Stimulated activated CD8-positive, alpha-beta memory T cell treated with anti-CD3 and anti-CD28 coated beads, Interleukin-4, amount 100 ng/mL, for 4 hours (primary cell): ENCODE results near the gene YWHAQ.
A peak's percentile ranks its signal among the peaks of the same experiment; 100 is the strongest.
"Not testable (repeated sequence)": the region's sequence is repeated elsewhere in the genome, so short reads cannot be mapped to it uniquely, and the experiment has no call there.

Source experiments
- DNase-seq, 2 donors: peaks; one replicate each; pipeline ENCODE4 v3.0.0-alpha.2; 2020; ENCODE audit warnings: low read depth in 2 of 2, low spot score in 1 of 2

The YWHAQ gene

DNA sequence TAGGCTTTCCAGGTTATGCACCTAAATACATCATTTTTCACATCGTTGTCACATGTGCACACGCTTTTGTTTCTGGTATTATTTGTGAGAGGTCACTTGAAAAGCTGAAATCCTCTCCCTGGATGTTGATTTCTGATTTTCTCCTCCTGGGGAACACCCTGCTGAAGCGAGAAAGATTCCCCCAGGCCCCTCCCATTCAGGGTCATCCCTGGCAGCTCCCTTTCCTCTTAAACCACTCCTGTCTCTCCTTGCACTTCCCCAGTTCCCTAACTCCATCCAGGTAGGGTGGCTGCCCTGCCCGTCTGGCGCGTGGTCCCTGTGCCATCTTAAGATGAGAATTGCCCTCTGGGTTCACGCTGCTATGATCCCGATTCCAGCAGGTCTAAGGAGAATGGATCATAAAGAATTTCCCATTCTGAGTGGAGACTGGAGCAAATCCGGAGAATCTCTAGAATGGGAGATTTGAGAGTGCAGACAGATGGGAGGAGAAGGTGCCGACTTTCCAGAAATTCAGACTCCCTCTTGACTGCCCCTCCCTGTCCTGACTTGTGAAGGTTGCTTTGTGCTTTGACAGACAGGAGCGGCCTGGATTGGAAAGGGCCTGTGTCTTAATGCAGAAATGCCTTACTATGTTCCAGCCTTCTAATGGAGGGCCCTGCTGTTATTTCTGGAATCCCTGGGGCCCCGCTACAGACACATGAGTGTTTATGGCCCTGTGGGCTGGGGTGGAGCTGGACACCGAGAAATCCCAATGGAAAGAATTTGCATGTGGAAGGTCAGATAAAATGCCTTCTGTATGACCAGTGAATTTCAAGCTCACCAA is 1.3 kb upstream of the YWHAQ start:
- DNase-seq: no peak

DNA sequence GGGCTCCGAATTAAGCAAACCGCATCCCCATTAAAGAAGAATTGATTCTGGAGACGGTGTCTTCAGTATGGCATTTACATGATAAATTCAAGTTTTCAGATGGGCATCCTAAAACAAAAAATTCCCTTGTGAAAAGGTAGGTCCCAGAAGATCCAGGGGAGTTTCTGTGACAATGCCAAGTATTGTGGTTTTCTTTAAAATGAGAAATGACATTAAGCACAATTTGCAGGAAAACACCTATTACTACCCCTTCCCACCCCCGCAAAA is 689 bp upstream of the YWHAQ start:
- DNase-seq: no peak

GRCh38 chr2:9630117-9630735 is 571 bp downstream of the YWHAQ start:
- DNase-seq: peak; percentile 40 to 62

DNA sequence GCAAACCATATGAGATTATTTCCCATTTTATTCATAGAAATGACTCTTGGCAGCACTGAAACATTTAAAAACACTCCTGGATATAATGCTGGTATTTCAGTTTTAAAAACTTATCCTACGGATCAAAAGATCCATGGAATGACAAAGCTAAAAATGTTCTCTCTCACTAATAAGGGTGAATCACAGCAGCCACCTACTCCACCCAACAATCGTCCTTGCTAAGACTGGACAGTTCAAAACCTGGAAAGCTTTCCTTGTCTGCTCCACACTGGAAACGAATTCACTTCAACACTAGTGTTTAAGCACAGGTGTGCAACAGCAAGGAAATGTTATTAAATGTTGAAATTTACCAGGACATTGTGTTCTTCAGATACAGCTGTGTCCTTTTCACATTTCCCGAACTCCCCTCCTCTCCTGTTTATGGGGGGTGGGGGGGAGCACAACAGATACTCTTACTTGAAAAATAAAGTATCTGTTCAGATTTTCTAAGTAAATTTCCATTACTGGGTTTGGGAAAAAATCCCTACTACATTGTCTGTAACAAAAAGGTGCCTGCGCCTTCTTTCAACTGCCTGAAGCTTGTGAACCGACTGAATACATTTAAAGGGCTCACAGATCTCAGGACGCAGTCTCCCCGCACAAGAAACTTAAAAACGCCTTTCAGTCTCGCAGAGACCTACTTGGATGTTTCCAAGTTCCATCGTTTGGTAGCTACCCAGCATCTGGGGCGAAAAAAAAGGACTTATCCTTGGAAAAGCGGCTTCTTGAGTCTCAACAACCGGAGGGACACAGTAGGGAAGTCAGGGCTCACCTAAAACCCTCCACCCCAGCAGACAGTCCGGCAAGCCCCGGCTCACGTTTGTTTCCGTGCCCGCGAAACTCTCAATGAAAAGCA is 1.3 kb downstream of the YWHAQ start:
- no peak for DNase-seq

- no peak for DNase-seq
Observed at GRCh38 chr2:9627310-9627709, 3.5 kb downstream of the YWHAQ start.

DNA sequence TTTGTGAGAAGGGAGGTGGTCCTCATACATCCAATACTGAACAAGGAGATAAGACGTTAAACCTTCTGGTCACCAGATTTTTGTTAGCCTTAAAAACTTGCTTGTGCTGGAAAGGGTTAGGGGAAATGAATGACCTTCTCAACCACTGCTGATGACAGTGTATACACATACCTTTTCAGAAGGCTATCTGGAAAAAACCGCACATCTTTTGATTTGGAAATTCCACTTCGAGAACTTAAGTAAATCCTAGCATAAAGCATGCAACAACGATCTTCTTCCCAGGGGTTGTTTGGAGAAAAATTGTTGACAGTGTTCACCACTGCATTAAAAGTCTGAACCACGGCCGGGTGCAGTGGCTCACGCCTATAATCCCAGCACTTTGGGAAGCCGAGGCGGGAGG is 7.6 kb downstream of the YWHAQ start:
- no peak for DNase-seq

GRCh38 chr2:9621655-9622054 is 9.1 kb downstream of the YWHAQ start:
- not testable (repeated sequence) for DNase-seq

- DNase-seq: peak in 1 of 2 donors; percentile 12
Observed at GRCh38 chr2:9618410-9618809, 12.4 kb downstream of the YWHAQ start.

DNA sequence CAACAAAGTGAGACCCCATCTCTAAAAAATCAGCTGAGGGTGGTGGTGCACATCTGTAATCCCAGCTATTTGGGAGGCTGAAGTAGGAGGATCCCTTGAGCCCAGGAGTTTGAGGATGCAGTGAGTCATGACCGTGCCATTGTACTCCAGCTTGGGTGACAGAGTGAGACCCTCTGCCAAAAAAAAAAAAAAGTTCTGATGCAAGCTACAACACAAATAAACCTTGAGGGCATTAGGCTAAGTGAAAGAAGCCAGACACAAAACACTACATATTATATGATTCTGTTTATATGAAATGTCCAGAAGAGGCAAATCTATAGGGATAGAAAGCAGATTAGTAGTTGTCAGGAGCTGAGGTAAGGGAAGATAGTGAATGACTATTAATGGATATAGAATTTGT is 13.0 kb downstream of the YWHAQ start:
- DNase-seq: no peak

GRCh38 chr2:9617296-9617695 is 13.5 kb downstream of the YWHAQ start:
- DNase-seq: no peak

- DNase-seq: no peak
Observed at GRCh38 chr2:9614562-9614961, 16.2 kb downstream of the YWHAQ start.

- DNase-seq: no peak
Observed at GRCh38 chr2:9613291-9613690, 17.5 kb downstream of the YWHAQ start.

DNA sequence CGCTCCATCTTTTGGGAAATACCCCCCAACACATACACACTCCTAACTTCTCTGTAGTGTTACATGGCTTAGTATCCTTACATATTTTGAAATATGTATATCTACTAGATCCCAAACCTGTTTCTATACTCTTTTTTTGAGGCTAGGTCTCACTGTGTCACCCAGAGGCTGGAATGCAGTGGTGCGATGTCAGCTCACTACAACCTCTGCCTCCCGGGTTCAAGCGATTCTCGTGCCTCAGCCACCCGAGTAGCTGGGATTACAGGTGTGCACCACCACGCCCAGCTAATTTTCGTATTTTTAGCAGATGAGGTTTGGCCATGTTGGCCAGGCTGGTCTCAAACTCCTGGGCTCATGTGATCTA is 19.3 kb downstream of the YWHAQ start:
- DNase-seq: not testable (repeated sequence)

GRCh38 chr2:9610781-9611548 is 19.8 kb downstream of the YWHAQ start:
- no peak for DNase-seq

DNA sequence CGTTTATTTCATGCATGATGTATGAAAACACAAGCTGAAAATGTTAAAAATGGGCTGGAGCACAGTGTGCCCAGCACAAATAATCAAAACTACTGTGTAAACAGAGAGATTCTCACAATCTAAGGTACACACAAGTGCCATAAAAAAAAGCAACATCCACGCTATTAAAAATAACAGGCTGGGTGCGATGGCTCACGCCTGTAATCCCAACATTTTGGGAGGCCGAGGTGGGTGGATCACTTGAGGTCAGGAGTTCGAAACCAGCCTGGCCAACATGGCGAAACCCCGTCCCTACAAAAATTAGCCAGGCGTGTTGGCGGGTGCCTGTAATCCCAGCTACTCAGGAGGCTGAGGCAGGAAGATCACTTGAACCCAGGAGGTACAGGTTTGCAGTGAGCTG is 22.3 kb downstream of the YWHAQ start:
- not testable (repeated sequence) for DNase-seq

DNA sequence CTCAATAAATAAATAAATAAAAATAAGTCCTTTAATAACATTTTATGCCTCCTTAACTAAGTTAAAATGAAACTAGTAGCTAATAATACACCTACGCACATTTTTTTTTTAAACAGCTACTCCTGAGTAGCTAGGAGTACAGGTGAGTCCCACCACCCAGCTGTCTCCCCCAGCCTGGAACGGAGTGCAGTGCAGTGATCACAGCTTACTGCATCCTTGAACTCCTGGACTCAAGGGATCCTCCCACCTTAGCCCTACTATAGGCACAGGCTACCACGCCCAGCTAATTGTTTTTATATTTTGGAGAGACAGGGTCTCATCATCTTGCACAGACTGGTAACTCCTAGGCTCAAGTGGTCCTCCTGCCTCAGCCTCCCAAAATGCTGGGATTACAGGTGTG is 28.4 kb downstream of the YWHAQ start:
- DNase-seq: no peak

GRCh38 chr2:9601397-9601796 is 29.4 kb downstream of the YWHAQ start:
- no peak for DNase-seq

DNA sequence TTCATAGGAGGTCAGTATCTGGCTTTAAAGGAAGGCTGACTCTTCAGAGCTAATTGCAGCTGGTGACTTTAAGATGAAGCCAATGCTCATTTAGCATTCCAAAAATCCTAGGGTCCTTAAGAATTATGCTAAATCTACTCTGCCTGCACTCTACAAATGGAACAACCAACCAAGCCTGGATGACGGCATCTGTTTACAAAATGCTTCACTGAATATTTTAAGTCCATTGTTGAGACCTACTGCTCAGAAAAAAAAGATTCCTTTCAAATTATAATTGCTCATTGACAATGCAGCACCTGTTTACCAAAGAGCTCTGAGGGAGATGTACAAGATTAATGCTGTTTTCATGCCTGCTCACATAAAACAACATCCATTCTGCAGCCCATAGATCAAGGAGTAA is 31.4 kb downstream of the YWHAQ start:
- no peak for DNase-seq

- no peak for DNase-seq
Observed at GRCh38 chr2:9596621-9597311, 34.0 kb downstream of the YWHAQ start.

DNA sequence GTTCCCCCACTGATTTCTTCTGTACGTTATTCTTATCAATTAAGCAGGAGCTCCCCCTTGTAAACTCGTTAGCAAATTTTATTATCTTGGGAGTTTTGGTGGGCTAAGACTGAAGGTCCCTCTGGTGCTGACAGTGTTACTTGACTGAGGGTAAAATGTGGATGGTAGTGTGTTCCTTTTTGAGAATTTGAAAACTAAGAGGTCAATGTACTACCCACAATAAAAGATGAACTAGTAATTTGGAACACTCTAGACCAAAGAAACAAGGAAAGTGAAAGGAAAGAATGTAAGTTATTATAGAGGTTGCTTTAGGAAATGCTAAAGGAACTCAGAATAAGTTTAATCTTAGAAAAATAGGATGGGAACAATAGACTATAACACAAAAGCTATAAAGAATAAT is 35.1 kb downstream of the YWHAQ start:
- DNase-seq: no peak

GRCh38 chr2:9595256-9595655 is 35.5 kb downstream of the YWHAQ start:
- not testable (repeated sequence) for DNase-seq
